Measurements from ENCODE around the gene JADE1.

JADE1 gene

GRCh38 chr4:128840711-128841318 lies 31.3 kb downstream of the JADE1 start:
- no peak for DNase-seq (ENCODE audit: low read depth in 2 of 3, low spot score in 2 of 3)

GRCh38 chr4:128841402-128841801 lies 31.9 kb downstream of the JADE1 start:
- DNase-seq (ENCODE audit: low read depth in 2 of 3, low spot score in 2 of 3), result no peak

- DNase-seq (ENCODE audit: low read depth in 2 of 3, low spot score in 2 of 3), result no peak
Measured at GRCh38 chr4:128844931-128845330, 35.4 kb downstream of the JADE1 start.

- DNase-seq (ENCODE audit: low read depth in 2 of 3, low spot score in 2 of 3), result no peak
Measured at GRCh38 chr4:128846063-128846462, 36.6 kb downstream of the JADE1 start.

GRCh38 chr4:128847082-128847724 lies 37.7 kb downstream of the JADE1 start:
- no peak for DNase-seq (ENCODE audit: low read depth in 2 of 3, low spot score in 2 of 3)

- no peak for DNase-seq (ENCODE audit: low read depth in 2 of 3, low spot score in 2 of 3)
Measured at GRCh38 chr4:128848461-128848860, 39.0 kb downstream of the JADE1 start.

GRCh38 chr4:128850252-128850651 lies 40.8 kb downstream of the JADE1 start:
- no peak for DNase-seq (ENCODE audit: low read depth in 2 of 3, low spot score in 2 of 3)

GRCh38 chr4:128853741-128854140 lies 44.2 kb downstream of the JADE1 start:
- DNase-seq (ENCODE audit: low read depth in 2 of 3, low spot score in 2 of 3), result no peak

GRCh38 chr4:128854433-128854832 lies 44.9 kb downstream of the JADE1 start:
- DNase-seq (ENCODE audit: low read depth in 2 of 3, low spot score in 2 of 3), result no peak

- DNase-seq (ENCODE audit: low read depth in 2 of 3, low spot score in 2 of 3), result no peak
Measured at GRCh38 chr4:128855621-128856020, 46.1 kb downstream of the JADE1 start.

GRCh38 chr4:128856246-128856645 lies 46.7 kb downstream of the JADE1 start:
- no peak for DNase-seq (ENCODE audit: low read depth in 2 of 3, low spot score in 2 of 3)

GRCh38 chr4:128858879-128859671 lies 49.6 kb downstream of the JADE1 start:
- DNase-seq (ENCODE audit: low read depth in 2 of 3, low spot score in 2 of 3), result no peak

GRCh38 chr4:128859887-128860677 lies 50.6 kb downstream of the JADE1 start:
- DNase-seq (ENCODE audit: low read depth in 2 of 3, low spot score in 2 of 3), result no peak

- DNase-seq (ENCODE audit: low read depth in 2 of 3, low spot score in 2 of 3), result no peak
Measured at GRCh38 chr4:128861856-128862518, 52.5 kb downstream of the JADE1 start.

GRCh38 chr4:128862608-128863311 lies 53.3 kb downstream of the JADE1 start:
- DNase-seq (ENCODE audit: low read depth in 2 of 3, low spot score in 2 of 3), result no peak

- peak in 2 of 3 experiments; percentile 30 to 43 for DNase-seq (ENCODE audit: low read depth in 2 of 3, low spot score in 2 of 3)
Measured at GRCh38 chr4:128863312-128864075, 54.0 kb downstream of the JADE1 start.

- DNase-seq (ENCODE audit: low read depth in 2 of 3, low spot score in 2 of 3), result no peak
Measured at GRCh38 chr4:128865132-128865531, 55.6 kb downstream of the JADE1 start.

GRCh38 chr4:128866269-128866668 lies 56.8 kb downstream of the JADE1 start:
- DNase-seq (ENCODE audit: low read depth in 2 of 3, low spot score in 2 of 3), result no peak

- no peak for DNase-seq (ENCODE audit: low read depth in 2 of 3, low spot score in 2 of 3)
Measured at GRCh38 chr4:128866691-128867090, 57.2 kb downstream of the JADE1 start.

- no peak for DNase-seq (ENCODE audit: low read depth in 2 of 3, low spot score in 2 of 3)
Measured at GRCh38 chr4:128868758-128869157, 59.3 kb downstream of the JADE1 start.
